ENCODE results near the gene OR2G6.
"Not testable (repeated sequence)": the region's sequence is repeated elsewhere in the genome, so short reads cannot be mapped to it uniquely, and the experiment has no call there.

Gene OR2G6

GRCh38 chr1:248574657-248575056 lies 66.8 kb downstream of the OR2G6 start, which contains the start of gene OR2T34:
TSS of gene OR2T34 (minus strand) at chr1:248574757. CDS start at chr1:248574757, 0 bp downstream.
- DNase-seq (ENCODE audit: low read depth, low spot score) = not testable (repeated sequence)

- no peak for DNase-seq (ENCODE audit: low read depth, low spot score)
These were observed 68.5 kb downstream of the OR2G6 start for GRCh38 chr1:248576260-248576980.

All from ELF-1 (cell line).